Ovary (tissue), 9 donors: Measurements from ENCODE around the gene IRX4. TPM values are rescaled to one million over a fixed set of nuclear protein-coding genes. Genes with fewer than 3 reads are reported as not detected.

Source experiments
- DNase-seq, 5 donors: peaks; one replicate each; pipeline ENCODE4 v3.0.0-alpha.2; 2019 to 2020
- H3K27ac ChIP-seq, 2 donors: fragments of 200-600 bp; one replicate each; pipeline versions ENCODE4 v1.5.1 to v1.8.0; 2019 to 2022
- H3K27me3 ChIP-seq: fragments of 200-600 bp; one replicate; pipeline ENCODE4 v1.8.0; 2022
- H3K36me3 ChIP-seq: fragments of 200-600 bp; sonication (generic); one replicate; pipeline ENCODE4 v1.5.1; 2019
- H3K4me1 ChIP-seq: one replicate; pipeline ENCODE4 v1.8.1; 2013; ENCODE audit warnings: mild to moderate bottlenecking, moderate library complexity; ENCODE audit not compliant: insufficient read depth
- H3K4me3 ChIP-seq: fragments of 200-600 bp; sonication (generic); one replicate; pipeline ENCODE4 v1.5.1; 2017
- H3K9me3 ChIP-seq, 2 donors: fragments of 200-600 bp in 1 of 2; sonication (generic) in 1 of 2; one replicate each; pipeline versions ENCODE4 v1.5.1 to v1.8.1; 2013 to 2019; ENCODE audit warnings: mild to moderate bottlenecking in 1 of 2, moderate library complexity in 1 of 2
- CTCF ChIP-seq, 3 donors: fragments of 450-650 bp in 2 of 3; fragments of 200-600 bp in 1 of 3; IDR thresholded peaks; one replicate each; pipeline versions ENCODE4 v1.5.1 to v1.8.0; 2016 to 2022; ENCODE audit warnings: antibody characterized with exemption in 3 of 3, mild to moderate bottlenecking in 1 of 3
- EP300 ChIP-seq: sonication (generic); formaldehyde crosslinking; IDR thresholded peaks from one replicate; pipeline ENCODE4 v1.6.1; 2017; ENCODE audit warnings: antibody characterized with exemption
- POLR2A ChIP-seq: fragments of 450-650 bp; IDR thresholded peaks from one replicate; pipeline ENCODE4 v1.6.1; 2017; ENCODE audit warnings: antibody characterized with exemption, mild to moderate bottlenecking, moderate library complexity
- WGBS, 3 donors: extraction: QIAGEN DNeasy Blood & Tissue Kit in 1 of 3; methylation state at CpG; one replicate each; pipeline versions ENCODE4 v1.1.5 to v1.1.7; 2013 to 2017; 5-methylcytosine and 5-hydroxymethylcytosine counted together
- intact Hi-C, 4 donors: fragments of 100-400 bp; cut with DNase I; formaldehyde crosslinking; loops; one replicate each; pipeline versions ENCODE4 v1.11.0 to v1.15.1; 2022 to 2023
- polyA plus RNA-seq, 2 donors: library from polyadenylated mRNA; stranded (reverse); fragments of 200-250 nt in 1 of 2; fragments of 350-450 nt in 1 of 2; fragmentation: Illumina TruSeq in 1 of 2; extraction: RNeasy Lipid Tissue Mini Kit (QIAGEN cat#74804) in 1 of 2; gene quantifications; one replicate each; pipeline ENCODE4 v1.2.3, GENCODE V29; 2013 to 2014
- total RNA-seq, 7 donors: library from RNA; depleted of rRNA in 2 of 7; stranded (reverse); fragments of >200 nt in 2 of 7; fragmentation: NEBNext Ultra II Directional in 3 of 7; extraction: Animal tissue kit (Norgen Biotek cat#: 25700) in 3 of 7; gene quantifications; one replicate each; pipeline versions ENCODE4 v1.1.0 to v1.2.4, GENCODE V29; 2016 to 2023
- donor health status: DM: no; HTN: no; CAD: no; lungs with moderate emphysema.
- donor health status: DM: no; HTN: no; CAD: no.
- donor health status: Bipolar disorder and iron deficiency.
- donor health status: DM: yes; HTN: yes; CAD: no.
- donor health status: DM: no; HTN: no; CAD: no.
- donor health status: DM: yes; HTN: yes; CAD: no.

Gene IRX4
- total and polyA plus RNA-seq, 9 donors, result 0.23 TPM; not detected in 8

GRCh38 chr5:1855075-1855474 lies 27.6 kb downstream of the IRX4 start:
- TF ChIP-seq POLR2A, result no peak
- no peak for TF ChIP-seq CTCF (IDR thresholded peaks at IDR 0.05)
- TF ChIP-seq EP300, result no peak
- Histone ChIP-seq H3K36me3 (no peaks in the 10 kb centered on the region), H3K4me1 (no peaks in the 10 kb centered on the region), H3K27me3 (peaks cover 3% of the 10 kb centered on the region), H3K27ac (no peak overlapping the region), H3K4me3 (no peak overlapping the region), H3K9me3 (no peaks in the 10 kb centered on the region)
- intact Hi-C loops, result no loop called here
- 32 to 46% (median 44%) methylated on average over 3 of the region's 3 CpGs for WGBS, 3 donors
- no peak for DNase-seq

DNA sequence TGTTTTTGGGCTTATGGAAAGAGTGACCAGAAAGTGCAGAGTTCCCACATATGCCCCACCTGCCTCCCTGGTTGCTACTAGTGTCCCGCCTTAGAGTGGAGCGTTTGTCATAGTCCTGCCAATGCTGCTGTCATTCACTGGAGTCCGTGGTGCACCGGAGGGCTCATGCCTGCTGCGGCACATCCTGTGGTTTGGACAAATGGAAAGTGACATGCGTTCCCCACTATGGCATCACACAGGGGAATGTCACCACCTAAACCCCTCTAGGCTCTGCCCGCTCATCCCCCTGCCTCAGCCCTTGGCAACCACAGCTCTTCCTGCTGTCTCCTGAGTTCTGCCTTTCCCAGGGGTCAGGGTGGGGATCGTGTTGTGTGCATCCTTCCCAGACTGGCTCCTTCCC lies 29.2 kb downstream of the IRX4 start:
- no peak for DNase-seq
- no peak overlapping the region for H3K27ac ChIP-seq
- TF ChIP-seq EP300 (no peak), POLR2A (no peak), CTCF (IDR thresholded peaks at IDR 0.05) (no peak)
- H3K9me3 ChIP-seq, result no peaks in the 10 kb centered on the region
- H3K4me1 ChIP-seq, result no peaks in the 10 kb centered on the region
- intact Hi-C loops, result no loop called here
- H3K27me3 ChIP-seq, result peaks cover 3% of the 10 kb centered on the region
- 67 to 72% (median 70%) methylated on average over 8 of the region's 8 CpGs for WGBS, 3 donors
- no peaks in the 10 kb centered on the region for H3K36me3 ChIP-seq
- H3K4me3 ChIP-seq, result no peak overlapping the region

- Histone ChIP-seq H3K27ac (no peak overlapping the region), H3K36me3 (no peaks in the 10 kb centered on the region), H3K4me1 (no peaks in the 10 kb centered on the region), H3K9me3 (no peaks in the 10 kb centered on the region), H3K4me3 (no peak overlapping the region), H3K27me3 (peaks cover 3% of the 10 kb centered on the region)
- no peak for DNase-seq
- WGBS, 3 donors, result 48 to 65% (median 52%) methylated on average over 17 to 23 of the region's 23 CpGs
- intact Hi-C loops, result no loop called here
- TF ChIP-seq POLR2A (no peak), EP300 (no peak), CTCF (IDR thresholded peaks at IDR 0.05) (no peak)
Observed at GRCh38 chr5:1852324-1852947, 30.3 kb downstream of the IRX4 start.

DNA sequence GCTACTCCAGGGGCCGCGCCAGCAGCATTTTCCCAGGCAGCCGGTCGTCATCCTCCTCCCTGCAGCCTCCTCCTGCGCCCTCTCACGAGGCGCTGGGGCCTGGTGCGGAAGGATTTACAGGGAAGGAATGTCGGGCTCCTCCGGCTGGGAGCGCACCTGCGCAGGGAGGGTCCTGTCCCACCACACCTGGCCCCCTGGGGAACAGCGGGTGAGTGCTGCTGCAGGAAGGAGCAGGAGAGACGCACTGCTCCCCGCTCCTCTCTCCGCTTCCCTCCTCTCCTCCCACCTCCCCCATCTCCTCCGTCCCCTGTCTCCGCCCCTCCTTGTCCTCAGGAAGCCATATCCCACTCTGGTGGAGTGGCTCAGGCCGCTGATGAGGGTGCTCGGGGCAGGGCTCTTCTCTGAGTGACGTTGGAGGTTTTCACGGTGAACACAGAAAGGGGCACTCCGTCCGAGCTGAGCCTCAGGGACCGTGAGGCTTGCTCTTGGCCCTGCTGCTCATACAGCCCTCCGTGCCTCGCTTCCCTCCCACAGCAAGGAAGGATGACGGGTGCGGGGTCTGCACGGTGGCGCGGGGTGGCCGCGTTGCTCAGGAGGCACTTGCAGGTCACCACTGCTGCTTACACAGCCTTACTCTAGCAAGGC lies 31.3 kb downstream of the IRX4 start:
- 1 to 3% (median 2%) methylated on average over 31 to 34 of the region's 34 CpGs for WGBS, 3 donors
- H3K4me1 ChIP-seq, result no peaks in the 10 kb centered on the region
- no peak overlapping the region for H3K4me3 ChIP-seq
- no peaks in the 10 kb centered on the region for H3K9me3 ChIP-seq
- no peak overlapping the region for H3K27ac ChIP-seq
- TF ChIP-seq CTCF (IDR thresholded peaks at IDR 0.05), result no peak
- no peak for TF ChIP-seq POLR2A
- no peak for TF ChIP-seq EP300
- no peak for DNase-seq
- intact Hi-C loops, result no loop called here
- H3K27me3 ChIP-seq, result peaks cover 3% of the 10 kb centered on the region
- no peaks in the 10 kb centered on the region for H3K36me3 ChIP-seq
